Endothelial cell of umbilical vein (primary cell): Measurements from ENCODE around the gene LCN6. TPM values are rescaled to one million over a fixed set of nuclear protein-coding genes. Genes with fewer than 3 reads are reported as not detected.

ENCODE experiments used
- BruUV-seq: library from RNA; stranded (reverse); fragments of 400-500 nt; replicated peaks from 2 replicates; lab custom pipeline; 2021; lab: Mats Ljungman, UMichigan
- CTCF ChIA-PET: fragments of 300-600, 350-600 bp; sonication (Branson Sonifier 250); formaldehyde crosslinking; loops from one replicate; lab custom pipeline; 2021; ENCODE audit warnings: antibody characterized with exemption, inconsistent platforms; lab: Charles Lee
- POLR2A ChIA-PET: fragments of 300-600, 350-600 bp; sonication (Branson Sonifier 250); formaldehyde crosslinking; loops from one replicate; lab custom pipeline; 2021; ENCODE audit warnings: antibody characterized with exemption, inconsistent platforms; lab: Charles Lee
- DNase-seq: peaks from one replicate; pipeline ENCODE4 v3.0.0-alpha.2; 2011; ENCODE audit warnings: low read depth, low spot score
- FAIRE-seq: peaks from 2 replicates; lab custom pipeline; 2011; peaks lifted over from hg19 to GRCh38; lab: Jason Lieb, UNC
- H2AFZ ChIP-seq: 2 replicates; pipeline ENCODE4 v1.6.0; 2012; ENCODE audit warnings: low read depth, low read length, control low read depth, inconsistent platforms
- H3K27ac ChIP-seq: 2 replicates; pipeline ENCODE4 v1.5.1; 2011; ENCODE audit warnings: low read depth, mild to moderate bottlenecking, control low read depth, low read length, moderate library complexity; ENCODE audit not compliant: insufficient read depth
- H3K27me3 ChIP-seq, 2 experiments: 2 replicates each; pipeline versions ENCODE4 v1.6.0 to v1.6.1; 2011; ENCODE audit warnings: low read length in 2 of 2, mixed read lengths in 1 of 2; ENCODE audit not compliant: control insufficient read depth in 2 of 2, insufficient read depth in 2 of 2
- H3K36me3 ChIP-seq, 2 experiments: 2 replicates in 1 of 2; 3 replicates in 1 of 2; pipeline ENCODE4 v1.5.1; 2011; ENCODE audit warnings: low read length in 2 of 2, mild to moderate bottlenecking in 1 of 2, moderate library complexity in 1 of 2; ENCODE audit not compliant: control insufficient read depth in 2 of 2, insufficient read depth in 2 of 2; ENCODE audit errors: extremely low read depth in 1 of 2
- H3K4me1 ChIP-seq: 3 replicates; pipeline ENCODE4 v1.5.1; 2011; ENCODE audit warnings: mild to moderate bottlenecking, low read length; ENCODE audit not compliant: control insufficient read depth, insufficient read depth; ENCODE audit errors: extremely low read depth
- H3K4me2 ChIP-seq: 2 replicates; pipeline ENCODE4 v1.6.1; 2011; ENCODE audit warnings: low read length, control low read depth, mixed read lengths; ENCODE audit not compliant: insufficient read depth
- H3K4me3 ChIP-seq, 3 experiments: fragments of 200-600 bp in 1 of 3; sonication (generic), shearing (Covaris generic) in 1 of 3; replicated peaks in 1 of 3; 2 replicates each; pipeline ENCODE4 v1.5.1; 2011 to 2016; ENCODE audit warnings: control low read depth in 3 of 3, low read length in 3 of 3, mild to moderate bottlenecking in 2 of 3, inconsistent platforms in 1 of 3, low read depth in 1 of 3, moderate library complexity in 1 of 3; ENCODE audit not compliant: insufficient read depth in 1 of 3
- H3K79me2 ChIP-seq: 2 replicates; pipeline ENCODE4 v1.6.0; 2012; ENCODE audit warnings: low read length, inconsistent platforms; ENCODE audit not compliant: control insufficient read depth, insufficient read depth
- H3K9ac ChIP-seq: replicated peaks from 2 replicates; pipeline ENCODE3; 2011; ENCODE audit warnings: low read length, control low read depth; ENCODE audit not compliant: insufficient read depth; ENCODE audit errors: extremely low read depth
- H3K9me1 ChIP-seq: replicated peaks from 3 replicates; pipeline ENCODE4 v1.6.0; 2011; ENCODE audit warnings: mild to moderate bottlenecking, low read length; ENCODE audit not compliant: control insufficient read depth, insufficient read depth; ENCODE audit errors: extremely low read depth
- H3K9me3 ChIP-seq: replicated peaks from 2 replicates; pipeline ENCODE4 v1.5.1; 2012; ENCODE audit warnings: low read length, inconsistent platforms; ENCODE audit not compliant: control insufficient read depth, insufficient read depth
- H4K20me1 ChIP-seq: replicated peaks from 2 replicates; pipeline ENCODE3; 2011; ENCODE audit warnings: mild to moderate bottlenecking, low read length; ENCODE audit not compliant: control insufficient read depth, insufficient read depth; ENCODE audit errors: extremely low read depth
- EZH2 ChIP-seq: IDR thresholded peaks from 2 replicates; pipeline ENCODE4 v1.6.1; 2012; ENCODE audit warnings: borderline replicate concordance, low read depth, mild to moderate bottlenecking, moderate library complexity, low read length, inconsistent platforms; ENCODE audit not compliant: severe bottlenecking
- FOS ChIP-seq: IDR thresholded peaks from 2 replicates; pipeline ENCODE4 v1.6.1; 2011; ENCODE audit warnings: mild to moderate bottlenecking, low read length, moderate library complexity, borderline replicate concordance; ENCODE audit not compliant: insufficient read depth
- GATA2 ChIP-seq: IDR thresholded peaks from 2 replicates; pipeline ENCODE4 v1.7.0; 2011; ENCODE audit warnings: low read depth, mild to moderate bottlenecking, moderate library complexity, mixed read lengths, low read length; ENCODE audit not compliant: insufficient read length, insufficient read depth
- JUN ChIP-seq: IDR thresholded peaks from 2 replicates; pipeline ENCODE4 v1.6.1; 2011; ENCODE audit warnings: borderline replicate concordance, low read depth; ENCODE audit not compliant: insufficient read length, insufficient read depth
- MAX ChIP-seq: IDR thresholded peaks from 2 replicates; pipeline ENCODE4 v1.6.1; 2011; ENCODE audit not compliant: insufficient read depth, insufficient read length
- MYC ChIP-seq: IDR thresholded peaks from one replicate; pipeline ENCODE4 v1.6.1; 2011; ENCODE audit warnings: mild to moderate bottlenecking, low read depth, low read length
- POLR2A ChIP-seq: IDR thresholded peaks from 2 replicates; pipeline ENCODE4 v1.6.1; 2012; ENCODE audit warnings: low read depth, mild to moderate bottlenecking, control low read depth, low read length
- POLR2AphosphoS5 ChIP-seq: IDR thresholded peaks from 2 replicates; pipeline ENCODE4 v1.6.1; 2012; ENCODE audit warnings: low read depth, mild to moderate bottlenecking, control low read depth, low read length, moderate library complexity; ENCODE audit not compliant: insufficient read depth
- dilution Hi-C: fragments of 300-500 bp; cut with MboI; formaldehyde crosslinking; loops from one replicate; pipeline ENCODE4 v1.15.0; 2019; ENCODE audit warnings: low sequenced_read_pairs; ENCODE audit not compliant: extremely low pct_ligation_motif_present
- intact Hi-C: fragments of 100-400 bp; cut with micrococcal nuclease; formaldehyde crosslinking; loops from one replicate; pipeline ENCODE4 v1.10.0; 2022
- polyA plus RNA-seq, 4 experiments: library from polyadenylated mRNA; depleted of rRNA in 3 of 4; stranded (reverse) in 3 of 4; unstranded in 1 of 4; fragments of >200 nt; gene quantifications; 2 replicates each; pipeline versions ENCODE4 v1.2.1 to v1.2.3, GENCODE V29; 2011 to 2012; ENCODE audit warnings: missing spikeins in 1 of 4
- total RNA-seq: library from RNA; stranded (reverse); gene quantifications from 2 replicates; pipeline ENCODE4 v1.2.3, GENCODE V29; 2021
- TF ChIP-seq, protein P1 (sequence below), 2 donors: IDR thresholded peaks; 1 replicate in 1 of 2; 2 replicates in 1 of 2; pipeline ENCODE4 v1.5.1; 2011; ENCODE audit warnings: low read length in 2 of 2, mild to moderate bottlenecking in 2 of 2, moderate library complexity in 2 of 2, control low read depth in 1 of 2, inconsistent platforms in 1 of 2, low read depth in 1 of 2; ENCODE audit not compliant: insufficient read depth in 1 of 2; ENCODE audit errors: extremely low read depth in 1 of 2

LCN6 gene
- total and polyA plus RNA-seq, 2 donors (not counting 3 experiments of a cell fraction or from before 2014, with no cell fraction given), result 0.17 TPM; not detected in 1

DNA sequence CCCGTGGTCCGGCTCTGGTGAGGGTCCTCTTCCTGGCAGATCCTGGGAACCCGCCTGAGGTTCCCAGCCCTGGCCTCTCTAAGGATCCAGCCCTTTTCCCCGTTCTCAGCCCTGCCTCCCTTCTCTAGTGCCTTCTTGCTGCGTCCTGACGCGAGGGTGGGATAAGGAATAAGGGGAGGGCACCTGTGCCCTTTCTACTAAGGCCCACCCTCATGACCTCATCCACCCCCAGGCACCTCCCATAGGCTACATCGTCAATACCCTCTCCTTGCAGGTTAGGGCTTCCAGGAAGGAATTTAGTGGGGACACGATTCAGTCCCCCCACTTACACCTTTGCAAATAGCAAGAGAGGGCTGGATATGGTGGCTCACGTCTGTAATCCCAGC lies 46.7 kb downstream of the LCN6 start:
- no peak for FAIRE-seq
- H3K36me3 ChIP-seq, result no peaks in the 10 kb centered on the region
- no peak overlapping the region for H3K4me2 ChIP-seq
- H3K27ac ChIP-seq, result no peak overlapping the region
- no peak overlapping the region for H3K9ac ChIP-seq
- DNase-seq, result no peak
- intact Hi-C loops, result no loop called here
- no peak overlapping the region for H2AFZ ChIP-seq
- no peaks in the 10 kb centered on the region for H3K4me1 ChIP-seq
- no peaks in the 10 kb centered on the region for H4K20me1 ChIP-seq
- BruUV-seq, result no TSS peak
- no peaks in the 10 kb centered on the region for H3K9me3 ChIP-seq
- H3K79me2 ChIP-seq, result no peaks in the 10 kb centered on the region
- H3K27me3 ChIP-seq, result peaks cover 5 to 6% of the 10 kb centered on the region in 2 experiments
- H3K4me3 ChIP-seq, result no peak overlapping the region
- CTCF ChIA-PET, result interaction anchor here (0.5 kb wide), 1 partner anchor 449 kb away, joined by 4 read pairs; no protein-coding TSS in a partner anchor
- POLR2A ChIA-PET, result interaction anchor here (0.7 kb wide), 1 partner anchor 12 kb away, joined by 5 read pairs; no protein-coding TSS in a partner anchor
- TF ChIP-seq POLR2AphosphoS5 (no peak), POLR2A (no peak), EZH2 (no peak), GATA2 (no peak)
- H3K9me1 ChIP-seq, result no peaks in the 10 kb centered on the region
- dilution Hi-C loops, result no loop called here

DNA sequence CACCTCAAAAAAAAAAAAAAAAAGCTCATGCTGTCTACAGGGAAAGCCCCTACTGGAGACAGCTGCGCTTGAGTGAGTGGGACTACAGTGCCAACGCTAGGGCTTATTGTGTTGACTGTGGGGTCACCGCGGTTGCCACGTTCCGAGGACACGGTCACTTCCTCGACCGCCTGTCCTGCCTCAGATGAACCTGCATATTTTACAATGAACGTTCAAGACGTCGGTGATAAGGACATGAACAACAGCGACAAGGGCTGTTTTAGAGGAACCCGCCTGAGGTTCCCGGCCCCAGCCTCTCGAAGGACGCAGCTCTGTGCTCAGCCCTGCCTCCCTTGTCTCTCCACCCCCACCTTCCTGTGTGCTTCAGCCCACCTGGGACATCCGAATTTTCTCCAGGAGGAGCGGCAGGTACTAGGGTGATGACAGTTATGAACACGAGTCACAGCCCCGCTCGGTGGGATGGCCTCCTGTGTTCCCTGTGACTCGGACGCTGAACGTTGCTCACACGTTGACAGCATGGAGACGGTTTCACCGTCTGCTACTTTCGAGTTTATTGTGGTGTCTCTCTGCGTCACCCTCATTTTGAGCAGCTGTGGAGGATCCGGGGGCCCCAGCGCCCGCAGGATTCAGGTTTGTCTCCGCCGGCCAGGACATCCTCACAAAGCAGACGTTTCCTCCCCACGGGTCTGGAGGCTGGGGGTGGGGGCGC lies 47.2 kb downstream of the LCN6 start:
- Histone ChIP-seq H3K9ac (no peak overlapping the region), H3K27ac (no peak overlapping the region), H3K36me3 (no peaks in the 10 kb centered on the region), H3K9me3 (no peaks in the 10 kb centered on the region), H2AFZ (no peak overlapping the region), H3K27me3 (peaks cover 5 to 6% of the 10 kb centered on the region in 2 experiments), H3K4me1 (no peaks in the 10 kb centered on the region), H3K79me2 (no peaks in the 10 kb centered on the region), H3K4me3 (no peak overlapping the region), H3K9me1 (no peaks in the 10 kb centered on the region), H3K4me2 (no peak overlapping the region), H4K20me1 (no peaks in the 10 kb centered on the region)
- CTCF ChIA-PET, result interaction anchor here (0.5 to 1.2 kb wide), 2 partner anchors 213 to 450 kb away, joined by 3 to 4 read pairs; no protein-coding TSS in a partner anchor
- dilution Hi-C loops, result no loop called here
- TF ChIP-seq POLR2AphosphoS5 (no peak), EZH2 (no peak), GATA2 (no peak), FOS (no peak), POLR2A (no peak), MYC (no peak), JUN (no peak), MAX (no peak)
- TF ChIP-seq, protein P1, sequence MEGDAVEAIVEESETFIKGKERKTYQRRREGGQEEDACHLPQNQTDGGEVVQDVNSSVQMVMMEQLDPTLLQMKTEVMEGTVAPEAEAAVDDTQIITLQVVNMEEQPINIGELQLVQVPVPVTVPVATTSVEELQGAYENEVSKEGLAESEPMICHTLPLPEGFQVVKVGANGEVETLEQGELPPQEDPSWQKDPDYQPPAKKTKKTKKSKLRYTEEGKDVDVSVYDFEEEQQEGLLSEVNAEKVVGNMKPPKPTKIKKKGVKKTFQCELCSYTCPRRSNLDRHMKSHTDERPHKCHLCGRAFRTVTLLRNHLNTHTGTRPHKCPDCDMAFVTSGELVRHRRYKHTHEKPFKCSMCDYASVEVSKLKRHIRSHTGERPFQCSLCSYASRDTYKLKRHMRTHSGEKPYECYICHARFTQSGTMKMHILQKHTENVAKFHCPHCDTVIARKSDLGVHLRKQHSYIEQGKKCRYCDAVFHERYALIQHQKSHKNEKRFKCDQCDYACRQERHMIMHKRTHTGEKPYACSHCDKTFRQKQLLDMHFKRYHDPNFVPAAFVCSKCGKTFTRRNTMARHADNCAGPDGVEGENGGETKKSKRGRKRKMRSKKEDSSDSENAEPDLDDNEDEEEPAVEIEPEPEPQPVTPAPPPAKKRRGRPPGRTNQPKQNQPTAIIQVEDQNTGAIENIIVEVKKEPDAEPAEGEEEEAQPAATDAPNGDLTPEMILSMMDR (IDR thresholded peaks at IDR 0.05; ENCODE audit: extremely low read depth in 1 of 2, insufficient read depth in 1 of 2, low read depth in 1 of 2, low read length in 2 of 2), result no peak
- DNase-seq, result no peak
- POLR2A ChIA-PET, result no interaction called here
- no peak for FAIRE-seq
- no TSS peak for BruUV-seq
- intact Hi-C loops, result no loop called here
